ENCODE results near the gene KIF1A.

DNA sequence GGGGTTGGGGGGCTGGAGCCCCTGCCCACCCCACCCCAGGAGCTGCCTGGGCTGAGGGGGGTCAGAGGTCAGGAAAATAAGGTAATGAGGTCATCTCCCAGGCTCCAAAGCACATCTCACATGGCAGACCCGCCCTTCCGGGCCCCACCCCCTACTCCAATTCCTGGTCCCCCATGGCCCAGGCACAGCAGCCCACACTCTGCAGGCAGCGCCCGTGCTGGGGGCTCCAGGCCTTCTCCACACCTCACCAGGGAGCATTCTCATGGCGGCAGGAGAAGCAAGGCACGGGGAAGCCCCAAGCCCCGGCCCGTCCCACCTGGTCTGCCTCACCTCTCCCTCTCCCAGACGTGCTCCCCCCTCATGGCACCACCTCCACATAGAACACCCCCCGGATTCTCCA is 84.5 kb downstream of the KIF1A start:
- TF ChIP-seq, protein P1, sequence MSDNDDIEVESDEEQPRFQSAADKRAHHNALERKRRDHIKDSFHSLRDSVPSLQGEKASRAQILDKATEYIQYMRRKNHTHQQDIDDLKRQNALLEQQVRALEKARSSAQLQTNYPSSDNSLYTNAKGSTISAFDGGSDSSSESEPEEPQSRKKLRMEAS (IDR thresholded peaks at IDR 0.05), result no peak
- TF ChIP-seq ZNF672 (CRISPR knock-in tag; IDR thresholded peaks at IDR 0.05) (no peak), SAP130 (CRISPR knock-in tag; IDR thresholded peaks at IDR 0.05; ENCODE audit: low read depth) (no peak), EP300 (IDR thresholded peaks at IDR 0.05; ENCODE audit: low read depth in 2 of 2, low read length in 2 of 2) (no peak), EP300 (CRISPR knock-in tag; IDR thresholded peaks at IDR 0.05; ENCODE audit: borderline replicate concordance) (no peak), ZNF143 (CRISPR knock-in tag; IDR thresholded peaks at IDR 0.05) (no peak)
- TF ChIP-seq, protein P2, sequence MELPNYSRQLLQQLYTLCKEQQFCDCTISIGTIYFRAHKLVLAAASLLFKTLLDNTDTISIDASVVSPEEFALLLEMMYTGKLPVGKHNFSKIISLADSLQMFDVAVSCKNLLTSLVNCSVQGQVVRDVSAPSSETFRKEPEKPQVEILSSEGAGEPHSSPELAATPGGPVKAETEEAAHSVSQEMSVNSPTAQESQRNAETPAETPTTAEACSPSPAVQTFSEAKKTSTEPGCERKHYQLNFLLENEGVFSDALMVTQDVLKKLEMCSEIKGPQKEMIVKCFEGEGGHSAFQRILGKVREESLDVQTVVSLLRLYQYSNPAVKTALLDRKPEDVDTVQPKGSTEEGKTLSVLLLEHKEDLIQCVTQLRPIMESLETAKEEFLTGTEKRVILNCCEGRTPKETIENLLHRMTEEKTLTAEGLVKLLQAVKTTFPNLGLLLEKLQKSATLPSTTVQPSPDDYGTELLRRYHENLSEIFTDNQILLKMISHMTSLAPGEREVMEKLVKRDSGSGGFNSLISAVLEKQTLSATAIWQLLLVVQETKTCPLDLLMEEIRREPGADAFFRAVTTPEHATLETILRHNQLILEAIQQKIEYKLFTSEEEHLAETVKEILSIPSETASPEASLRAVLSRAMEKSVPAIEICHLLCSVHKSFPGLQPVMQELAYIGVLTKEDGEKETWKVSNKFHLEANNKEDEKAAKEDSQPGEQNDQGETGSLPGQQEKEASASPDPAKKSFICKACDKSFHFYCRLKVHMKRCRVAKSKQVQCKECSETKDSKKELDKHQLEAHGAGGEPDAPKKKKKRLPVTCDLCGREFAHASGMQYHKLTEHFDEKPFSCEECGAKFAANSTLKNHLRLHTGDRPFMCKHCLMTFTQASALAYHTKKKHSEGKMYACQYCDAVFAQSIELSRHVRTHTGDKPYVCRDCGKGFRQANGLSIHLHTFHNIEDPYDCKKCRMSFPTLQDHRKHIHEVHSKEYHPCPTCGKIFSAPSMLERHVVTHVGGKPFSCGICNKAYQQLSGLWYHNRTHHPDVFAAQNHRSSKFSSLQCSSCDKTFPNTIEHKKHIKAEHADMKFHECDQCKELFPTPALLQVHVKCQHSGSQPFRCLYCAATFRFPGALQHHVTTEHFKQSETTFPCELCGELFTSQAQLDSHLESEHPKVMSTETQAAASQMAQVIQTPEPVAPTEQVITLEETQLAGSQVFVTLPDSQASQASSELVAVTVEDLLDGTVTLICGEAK (IDR thresholded peaks at IDR 0.05), result no peak
- TF ChIP-seq, protein P2 (CRISPR knock-in tag; IDR thresholded peaks at IDR 0.05), result no peak
- TF ChIP-seq, protein P3, sequence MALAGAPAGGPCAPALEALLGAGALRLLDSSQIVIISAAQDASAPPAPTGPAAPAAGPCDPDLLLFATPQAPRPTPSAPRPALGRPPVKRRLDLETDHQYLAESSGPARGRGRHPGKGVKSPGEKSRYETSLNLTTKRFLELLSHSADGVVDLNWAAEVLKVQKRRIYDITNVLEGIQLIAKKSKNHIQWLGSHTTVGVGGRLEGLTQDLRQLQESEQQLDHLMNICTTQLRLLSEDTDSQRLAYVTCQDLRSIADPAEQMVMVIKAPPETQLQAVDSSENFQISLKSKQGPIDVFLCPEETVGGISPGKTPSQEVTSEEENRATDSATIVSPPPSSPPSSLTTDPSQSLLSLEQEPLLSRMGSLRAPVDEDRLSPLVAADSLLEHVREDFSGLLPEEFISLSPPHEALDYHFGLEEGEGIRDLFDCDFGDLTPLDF (CRISPR knock-in tag; IDR thresholded peaks at IDR 0.05), result no peak
- TF ChIP-seq, protein P4, sequence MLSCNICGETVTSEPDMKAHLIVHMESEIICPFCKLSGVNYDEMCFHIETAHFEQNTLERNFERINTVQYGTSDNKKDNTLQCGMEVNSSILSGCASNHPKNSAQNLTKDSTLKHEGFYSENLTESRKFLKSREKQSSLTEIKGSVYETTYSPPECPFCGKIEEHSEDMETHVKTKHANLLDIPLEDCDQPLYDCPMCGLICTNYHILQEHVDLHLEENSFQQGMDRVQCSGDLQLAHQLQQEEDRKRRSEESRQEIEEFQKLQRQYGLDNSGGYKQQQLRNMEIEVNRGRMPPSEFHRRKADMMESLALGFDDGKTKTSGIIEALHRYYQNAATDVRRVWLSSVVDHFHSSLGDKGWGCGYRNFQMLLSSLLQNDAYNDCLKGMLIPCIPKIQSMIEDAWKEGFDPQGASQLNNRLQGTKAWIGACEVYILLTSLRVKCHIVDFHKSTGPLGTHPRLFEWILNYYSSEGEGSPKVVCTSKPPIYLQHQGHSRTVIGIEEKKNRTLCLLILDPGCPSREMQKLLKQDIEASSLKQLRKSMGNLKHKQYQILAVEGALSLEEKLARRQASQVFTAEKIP (CRISPR knock-in tag; IDR thresholded peaks at IDR 0.05; ENCODE audit: borderline replicate concordance), result no peak
